ENCODE measurements around the gene RECK.
"Not testable (repeated sequence)": the region's sequence is repeated elsewhere in the genome, so short reads cannot be mapped to it uniquely, and the experiment has no call there.

RECK gene

GRCh38 chr9:36053971-36054370 is 17.3 kb downstream of the RECK start:
- no peak overlapping the region for H3K4me3 ChIP-seq (ENCODE audit: low read depth, low read length)

GRCh38 chr9:36056896-36057295 is 20.2 kb downstream of the RECK start:
- no peak overlapping the region for H3K4me3 ChIP-seq (ENCODE audit: low read depth, low read length)

GRCh38 chr9:36063804-36064447 is 27.2 kb downstream of the RECK start:
- H3K4me3 ChIP-seq (ENCODE audit: low read depth, low read length) = no peak overlapping the region

- no peak overlapping the region for H3K4me3 ChIP-seq (ENCODE audit: low read depth, low read length)
Measured at GRCh38 chr9:36064448-36065037, 27.8 kb downstream of the RECK start.

GRCh38 chr9:36074055-36074454 is 37.3 kb downstream of the RECK start:
- no peak overlapping the region for H3K4me3 ChIP-seq (ENCODE audit: low read depth, low read length)

- H3K4me3 ChIP-seq (ENCODE audit: low read depth, low read length) = no peak overlapping the region
Measured at GRCh38 chr9:36074870-36075532, 38.3 kb downstream of the RECK start.

GRCh38 chr9:36078051-36078450 is 41.3 kb downstream of the RECK start:
- H3K4me3 ChIP-seq (ENCODE audit: low read depth, low read length) = no peak overlapping the region

GRCh38 chr9:36080519-36080918 is 43.8 kb downstream of the RECK start:
- no peak overlapping the region for H3K4me3 ChIP-seq (ENCODE audit: low read depth, low read length)

- no peak overlapping the region for H3K4me3 ChIP-seq (ENCODE audit: low read depth, low read length)
Measured at GRCh38 chr9:36082931-36083330, 46.2 kb downstream of the RECK start.

GRCh38 chr9:36086442-36086841 is 49.7 kb downstream of the RECK start:
- no peak overlapping the region for H3K4me3 ChIP-seq (ENCODE audit: low read depth, low read length)

GRCh38 chr9:36087054-36087453 is 50.3 kb downstream of the RECK start:
- H3K4me3 ChIP-seq (ENCODE audit: low read depth, low read length) = not testable (repeated sequence)

GRCh38 chr9:36088020-36088419 is 51.3 kb downstream of the RECK start:
- no peak overlapping the region for H3K4me3 ChIP-seq (ENCODE audit: low read depth, low read length)

- no peak overlapping the region for H3K4me3 ChIP-seq (ENCODE audit: low read depth, low read length)
Measured at GRCh38 chr9:36091026-36091953, 54.6 kb downstream of the RECK start.

GRCh38 chr9:36092014-36092413 is 55.3 kb downstream of the RECK start:
- H3K4me3 ChIP-seq (ENCODE audit: low read depth, low read length) = no peak overlapping the region

GRCh38 chr9:36092509-36093215 is 55.9 kb downstream of the RECK start:
- H3K4me3 ChIP-seq (ENCODE audit: low read depth, low read length) = no peak overlapping the region

GRCh38 chr9:36093384-36093783 is 56.7 kb downstream of the RECK start:
- H3K4me3 ChIP-seq (ENCODE audit: low read depth, low read length) = no peak overlapping the region

- no peak overlapping the region for H3K4me3 ChIP-seq (ENCODE audit: low read depth, low read length)
Measured at GRCh38 chr9:36099718-36100117, 63.0 kb downstream of the RECK start.

GRCh38 chr9:36100532-36100931 is 63.8 kb downstream of the RECK start:
- no peak overlapping the region for H3K4me3 ChIP-seq (ENCODE audit: low read depth, low read length)

GRCh38 chr9:36101916-36102741 is 65.4 kb downstream of the RECK start:
- H3K4me3 ChIP-seq (ENCODE audit: low read depth, low read length) = no peak overlapping the region
